Stimulated activated CD8-positive, alpha-beta memory T cell treated with anti-CD3 and anti-CD28 coated beads, Interleukin-4, amount 100 ng/mL, for 48 hours (primary cell): ENCODE measurements around the gene TAS2R60.
"Not testable (repeated sequence)": the region's sequence is repeated elsewhere in the genome, so short reads cannot be mapped to it uniquely, and the experiment has no call there.

Experiments used
- DNase-seq: peaks from one replicate; pipeline ENCODE4 v3.0.0-alpha.2; 2020

Gene TAS2R60

GRCh38 chr7:143411976-143412708 lies 31.1 kb upstream of the TAS2R60 start:
- DNase-seq: no peak

GRCh38 chr7:143413123-143413522 lies 30.1 kb upstream of the TAS2R60 start:
- no peak for DNase-seq

- DNase-seq: not testable (repeated sequence)
Measured at GRCh38 chr7:143415209-143415608, 28.0 kb upstream of the TAS2R60 start.

- no peak for DNase-seq
Measured at GRCh38 chr7:143415742-143416397, 27.4 kb upstream of the TAS2R60 start.

- DNase-seq: no peak
Measured at GRCh38 chr7:143416565-143417149, 26.6 kb upstream of the TAS2R60 start.

GRCh38 chr7:143417734-143418383 lies 25.4 kb upstream of the TAS2R60 start:
- DNase-seq: no peak

GRCh38 chr7:143418681-143419458 lies 24.4 kb upstream of the TAS2R60 start:
- DNase-seq: no peak

GRCh38 chr7:143419880-143420279 lies 23.4 kb upstream of the TAS2R60 start:
- DNase-seq: no peak

- DNase-seq: not testable (repeated sequence)
Measured at GRCh38 chr7:143420624-143421023, 22.6 kb upstream of the TAS2R60 start.

GRCh38 chr7:143422033-143422432 lies 21.2 kb upstream of the TAS2R60 start:
- no peak for DNase-seq

GRCh38 chr7:143424476-143424875 lies 18.8 kb upstream of the TAS2R60 start:
- DNase-seq: not testable (repeated sequence)

- DNase-seq: no peak
Measured at GRCh38 chr7:143426479-143427142, 16.6 kb upstream of the TAS2R60 start.

- DNase-seq: no peak
Measured at GRCh38 chr7:143429770-143430698, 13.2 kb upstream of the TAS2R60 start.

- no peak for DNase-seq
Measured at GRCh38 chr7:143431109-143431508, 12.1 kb upstream of the TAS2R60 start.

GRCh38 chr7:143433759-143434158 lies 9.5 kb upstream of the TAS2R60 start:
- DNase-seq: no peak

- DNase-seq: no peak
Measured at GRCh38 chr7:143434660-143435059, 8.6 kb upstream of the TAS2R60 start.

- no peak for DNase-seq
Measured at GRCh38 chr7:143435266-143435665, 8.0 kb upstream of the TAS2R60 start.

GRCh38 chr7:143436325-143436946 lies 6.8 kb upstream of the TAS2R60 start:
- no peak for DNase-seq

GRCh38 chr7:143437578-143437977 lies 5.7 kb upstream of the TAS2R60 start:
- DNase-seq: no peak

GRCh38 chr7:143439866-143440265 lies 3.4 kb upstream of the TAS2R60 start:
- DNase-seq: no peak
